Activated CD4-positive, alpha-beta T cell treated with anti-CD3 and anti-CD28 coated beads, Interleukin-2, amount 10 ng/mL, durations not matched to agents 24 days and 14 days (primary cell): ENCODE measurements around the gene OSM. TPM values are rescaled to one million over a fixed set of nuclear protein-coding genes. Genes with fewer than 3 reads are reported as not detected.

Experiments used
- DNase-seq: peaks from one replicate; pipeline ENCODE4 v3.0.0; 2022
- H3K27ac Mint-ChIP-seq: one replicate; pipeline ENCODE4 v1.8.0; 2022; ENCODE audit warnings: mild to moderate bottlenecking, mixed read lengths
- H3K27me3 Mint-ChIP-seq: one replicate; pipeline ENCODE4 v1.8.0; 2022; ENCODE audit warnings: mixed read lengths
- H3K36me3 Mint-ChIP-seq: one replicate; pipeline ENCODE4 v1.8.0; 2022; ENCODE audit warnings: low read depth, mild to moderate bottlenecking, mixed read lengths
- H3K4me1 Mint-ChIP-seq: one replicate; pipeline ENCODE4 v1.8.0; 2021; ENCODE audit warnings: mixed read lengths
- H3K4me3 Mint-ChIP-seq: one replicate; pipeline ENCODE4 v1.8.0; 2022; ENCODE audit warnings: mild to moderate bottlenecking, moderate library complexity, mixed read lengths
- H3K9me3 Mint-ChIP-seq: one replicate; pipeline ENCODE4 v1.8.0; 2021; ENCODE audit warnings: mixed read lengths
- intact Hi-C: fragments of 100-400 bp; cut with micrococcal nuclease; formaldehyde crosslinking; loops from one replicate; pipeline ENCODE4 v1.15.1; 2023
- total RNA-seq: library from RNA; stranded (reverse); gene quantifications from 2 replicates; pipeline ENCODE4 v1.2.3, GENCODE V29; 2022

Gene OSM
- total RNA-seq, 1 donor from 2014 or later = 62.8 TPM

DNA sequence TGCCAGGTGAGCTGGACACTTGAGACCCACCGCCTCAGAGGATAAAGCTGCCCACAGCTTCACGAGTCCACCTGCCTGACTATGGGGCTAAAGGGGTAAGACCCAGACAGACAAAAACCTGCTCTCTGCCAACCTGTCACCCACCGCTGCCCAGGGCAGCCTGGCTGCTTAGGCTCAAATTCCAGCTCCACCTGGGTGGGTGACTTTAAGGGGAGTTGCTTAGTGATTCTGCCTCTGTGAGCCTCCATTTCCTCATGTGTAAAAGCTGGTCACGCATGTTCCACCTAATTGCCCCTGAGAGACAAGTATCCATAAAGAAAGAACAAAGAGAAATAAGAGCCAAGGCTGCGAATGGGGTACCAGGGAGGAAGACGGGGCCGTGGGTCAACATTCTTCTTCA lies 26.4 kb upstream of the OSM start:
- no peak overlapping the region for H3K4me3 Mint-ChIP-seq
- H3K4me1 Mint-ChIP-seq = peaks cover 41% of the 10 kb centered on the region
- intact Hi-C loops = no loop called here
- DNase-seq = no peak
- H3K9me3 Mint-ChIP-seq = no peaks in the 10 kb centered on the region
- no peak overlapping the region for H3K27ac Mint-ChIP-seq
- peaks cover 29% of the 10 kb centered on the region for H3K36me3 Mint-ChIP-seq
- no peaks in the 10 kb centered on the region for H3K27me3 Mint-ChIP-seq

DNA sequence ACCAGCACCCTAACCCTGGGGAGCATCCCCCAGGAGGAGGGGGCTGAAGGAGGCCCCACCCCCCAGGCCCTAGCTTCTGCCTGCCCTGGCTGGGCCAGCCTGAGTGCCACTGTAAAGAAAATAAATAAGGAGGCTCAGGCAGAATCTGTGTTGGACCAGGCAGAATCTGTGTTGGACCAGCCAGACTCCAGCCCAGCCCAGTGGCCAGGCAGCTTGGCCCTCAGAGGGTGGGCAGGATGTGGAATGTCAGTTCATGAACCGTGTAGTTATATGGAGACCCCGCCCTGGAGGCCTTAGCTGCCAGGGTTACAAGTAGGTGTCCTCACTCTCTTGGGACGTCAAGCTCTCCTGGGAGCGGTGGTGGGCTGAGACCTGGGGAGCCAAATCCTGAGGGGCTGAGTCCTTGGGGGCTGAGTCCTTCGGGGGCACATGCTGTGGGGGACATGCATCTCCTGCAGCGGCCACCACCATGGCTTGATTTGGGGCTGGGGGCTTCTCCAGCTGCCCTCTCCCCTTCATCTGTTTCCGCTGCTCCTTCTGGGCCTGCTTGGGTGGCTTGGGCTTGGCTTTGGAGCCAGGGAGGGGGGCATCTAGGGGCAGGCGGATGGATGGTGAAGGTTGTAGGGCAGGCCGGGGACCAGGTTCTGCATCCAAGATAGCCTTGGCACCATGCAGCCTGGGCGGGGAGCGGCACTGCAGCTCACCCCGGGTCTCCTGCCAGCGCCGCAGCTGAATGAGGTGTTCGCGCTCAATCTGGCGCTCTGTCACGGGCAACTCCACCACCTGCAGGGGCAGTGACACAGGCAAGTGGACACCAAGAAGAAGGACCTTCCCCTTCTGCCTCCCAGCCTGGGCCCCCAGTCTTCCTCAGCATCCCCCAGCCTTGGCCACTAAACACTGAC lies 25.7 kb upstream of the OSM start:
- Mint-ChIP-seq H3K4me3 (no peak overlapping the region), H3K27me3 (no peaks in the 10 kb centered on the region), H3K27ac (no peak overlapping the region), H3K9me3 (no peaks in the 10 kb centered on the region), H3K36me3 (peaks cover 24% of the 10 kb centered on the region), H3K4me1 (peaks cover 42% of the 10 kb centered on the region)
- intact Hi-C loops = no loop called here
- DNase-seq = no peak

DNA sequence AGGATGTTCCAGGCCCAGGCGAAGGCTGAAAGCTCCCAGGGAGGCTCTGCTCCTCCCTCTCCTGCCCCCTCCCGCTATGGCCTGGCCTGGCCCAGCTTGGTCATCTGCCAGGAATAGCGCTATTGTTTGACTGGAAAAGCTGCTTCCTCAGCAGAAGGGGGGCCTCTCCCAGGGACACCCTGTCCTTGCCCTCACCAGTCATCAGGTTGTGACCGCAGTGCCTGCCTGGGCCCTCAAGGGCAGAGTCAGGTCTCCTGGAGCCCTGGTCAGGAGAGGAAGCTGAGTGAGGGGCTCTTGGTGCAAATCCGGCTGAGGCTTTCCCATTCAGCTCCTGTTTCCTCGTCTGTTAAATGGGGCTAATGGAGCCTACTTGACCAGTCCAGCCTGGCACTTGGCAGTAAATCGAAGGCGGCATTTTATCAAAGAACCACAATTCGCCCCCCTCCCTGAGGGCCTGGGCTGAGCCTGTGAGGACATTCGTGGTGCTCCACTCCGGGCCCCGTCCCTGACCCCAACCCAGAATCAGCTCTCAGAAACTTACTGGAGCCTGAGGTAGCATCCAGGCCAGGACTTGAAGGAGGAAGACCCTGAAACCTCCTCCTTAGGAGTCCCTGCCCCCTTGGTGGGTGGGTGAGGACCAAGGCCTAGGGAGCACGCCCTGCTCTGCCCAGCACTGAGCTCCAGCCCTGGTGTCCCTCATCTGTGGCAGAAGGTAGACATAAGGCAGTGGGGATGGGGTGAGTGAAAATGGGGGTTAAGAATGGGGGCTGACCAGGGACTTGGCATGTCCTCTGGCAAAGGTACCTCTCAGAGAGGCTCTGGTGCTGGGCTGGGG lies 24.6 kb upstream of the OSM start:
- DNase-seq = no peak
- H3K36me3 Mint-ChIP-seq = peaks cover 21% of the 10 kb centered on the region
- H3K27ac Mint-ChIP-seq = peak overlapping the region; percentile 72
- H3K9me3 Mint-ChIP-seq = no peaks in the 10 kb centered on the region
- intact Hi-C loops = no loop called here
- no peak overlapping the region for H3K4me3 Mint-ChIP-seq
- no peaks in the 10 kb centered on the region for H3K27me3 Mint-ChIP-seq
- H3K4me1 Mint-ChIP-seq = peaks cover 41% of the 10 kb centered on the region

DNA sequence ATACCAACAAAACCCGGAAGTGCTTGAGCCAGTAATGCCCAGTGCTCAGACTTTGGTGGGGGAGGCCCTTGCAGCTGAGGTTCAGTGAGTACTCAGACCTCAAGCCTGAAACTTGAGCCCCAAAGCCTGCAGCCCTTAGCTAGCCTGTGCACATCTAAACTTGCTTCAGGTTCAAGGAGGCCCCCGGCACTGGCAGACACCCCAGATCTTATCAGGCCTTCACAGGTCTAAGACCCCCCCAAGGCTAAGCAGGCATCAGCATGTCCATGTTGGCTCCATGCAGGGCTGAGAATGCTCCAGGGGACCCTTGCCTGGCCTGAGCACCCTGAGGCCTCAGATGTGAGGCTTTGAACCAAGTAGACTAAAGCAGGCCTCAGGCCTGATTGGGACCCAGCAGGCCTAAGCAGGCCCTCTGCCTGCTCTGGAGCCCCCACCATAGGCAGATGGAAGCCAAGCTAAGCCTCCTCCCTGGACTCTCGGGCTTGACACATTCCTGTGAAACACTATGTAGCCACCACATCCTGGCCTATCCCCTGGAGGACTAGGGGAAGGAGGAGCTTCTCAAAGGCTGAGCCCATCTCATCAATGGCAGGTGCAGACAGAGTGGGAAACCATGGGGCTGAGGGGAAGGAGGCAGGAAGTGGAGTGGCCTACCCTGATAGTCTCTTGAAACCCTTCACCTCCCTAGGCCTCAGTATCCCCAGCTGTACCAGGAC lies 23.8 kb upstream of the OSM start:
- DNase-seq = peak; percentile 75
- Mint-ChIP-seq H3K27ac (peak overlapping the region; percentile 72), H3K27me3 (no peaks in the 10 kb centered on the region), H3K36me3 (peaks cover 18% of the 10 kb centered on the region), H3K4me3 (peak overlapping the region; percentile 86), H3K9me3 (no peaks in the 10 kb centered on the region), H3K4me1 (peaks cover 37% of the 10 kb centered on the region)
- intact Hi-C loops = no loop called here

DNA sequence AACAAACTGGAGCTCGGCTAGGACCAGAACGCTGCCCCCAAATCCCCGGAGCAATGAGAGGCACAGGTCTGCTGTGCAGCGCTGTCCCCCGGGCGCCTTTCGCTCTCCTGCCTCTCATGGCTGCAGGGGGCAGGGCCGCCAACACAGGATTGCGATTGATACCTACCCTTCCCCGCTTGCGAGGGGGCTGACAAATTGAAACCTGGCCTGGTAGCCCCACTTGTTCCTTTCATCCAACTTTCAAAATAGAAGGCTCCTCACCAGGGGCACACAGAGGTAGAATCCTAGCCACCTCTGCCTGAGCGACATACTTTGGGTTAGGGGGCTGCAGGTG lies 23.3 kb upstream of the OSM start:
- H3K9me3 Mint-ChIP-seq = no peaks in the 10 kb centered on the region
- H3K27me3 Mint-ChIP-seq = no peaks in the 10 kb centered on the region
- DNase-seq = no peak
- peaks cover 41% of the 10 kb centered on the region for H3K4me1 Mint-ChIP-seq
- intact Hi-C loops = loop anchor here (1.0 kb wide), 5 partner anchors 16 to 101 kb away; partner anchors contain the start of genes OSM, SF3A1 and TBC1D10A
- H3K36me3 Mint-ChIP-seq = peaks cover 21% of the 10 kb centered on the region
- H3K4me3 Mint-ChIP-seq = peak overlapping the region; percentile 86
- H3K27ac Mint-ChIP-seq = peak overlapping the region; percentile 72

DNA sequence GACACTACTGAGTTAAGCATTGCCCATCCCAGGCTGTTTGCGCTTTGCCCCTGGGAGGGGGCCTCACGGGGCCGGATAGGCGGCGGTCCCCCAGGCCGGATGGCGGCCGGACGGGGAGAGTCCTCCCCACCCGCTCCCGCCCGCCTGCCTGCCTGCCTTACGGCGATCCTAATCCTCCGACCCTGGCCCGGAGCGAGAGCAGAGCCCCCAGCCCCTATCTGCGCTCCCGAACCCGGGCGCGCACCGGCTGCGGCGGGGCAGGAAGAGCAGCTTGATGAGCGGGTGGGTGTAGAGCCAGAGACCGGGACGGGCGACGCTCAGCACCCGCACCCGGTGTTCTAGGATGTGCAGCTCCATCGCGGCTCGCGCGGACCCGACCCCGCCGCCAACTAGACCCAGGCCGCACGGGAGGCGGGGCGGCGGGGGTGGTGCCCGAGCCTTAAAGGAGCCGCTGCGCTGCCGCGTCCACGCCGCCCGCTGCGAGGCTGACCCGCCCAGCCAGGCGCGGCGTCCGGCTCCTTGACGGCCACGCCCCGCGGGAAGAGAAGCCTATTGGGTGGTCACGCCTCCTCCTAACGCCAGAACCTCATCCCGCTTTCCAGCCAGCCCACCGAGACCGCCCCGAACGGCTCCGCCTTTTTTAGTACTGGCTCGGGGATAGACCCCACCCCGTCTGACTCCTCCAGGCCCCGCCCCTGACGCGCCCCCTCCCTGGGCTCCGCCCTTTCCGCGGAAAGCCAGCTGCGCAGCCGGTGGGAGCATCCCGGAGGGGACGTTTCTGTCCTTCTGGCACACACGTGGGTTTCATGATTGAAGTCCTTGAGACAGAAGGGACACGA lies 22.7 kb upstream of the OSM start, which contains the start of gene CASTOR1:
TSS of gene CASTOR1 (minus strand) at position 365 of the 839 bp plus-strand sequence. CDS start at position 357, 8 bp downstream.
- peaks cover 23% of the 10 kb centered on the region for H3K36me3 Mint-ChIP-seq
- DNase-seq = peak; percentile 98
- no peaks in the 10 kb centered on the region for H3K27me3 Mint-ChIP-seq
- H3K9me3 Mint-ChIP-seq = no peaks in the 10 kb centered on the region
- intact Hi-C loops = loop anchor here (1.0 kb wide), 5 partner anchors 17 to 102 kb away; partner anchors contain the start of genes OSM, SF3A1 and TBC1D10A
- H3K4me3 Mint-ChIP-seq = peak within 1 kb of the TSS; percentile 86
- peak within 1 kb of the TSS; percentile 83 for H3K27ac Mint-ChIP-seq
- H3K4me1 Mint-ChIP-seq = peaks cover 47% of the 10 kb centered on the region

DNA sequence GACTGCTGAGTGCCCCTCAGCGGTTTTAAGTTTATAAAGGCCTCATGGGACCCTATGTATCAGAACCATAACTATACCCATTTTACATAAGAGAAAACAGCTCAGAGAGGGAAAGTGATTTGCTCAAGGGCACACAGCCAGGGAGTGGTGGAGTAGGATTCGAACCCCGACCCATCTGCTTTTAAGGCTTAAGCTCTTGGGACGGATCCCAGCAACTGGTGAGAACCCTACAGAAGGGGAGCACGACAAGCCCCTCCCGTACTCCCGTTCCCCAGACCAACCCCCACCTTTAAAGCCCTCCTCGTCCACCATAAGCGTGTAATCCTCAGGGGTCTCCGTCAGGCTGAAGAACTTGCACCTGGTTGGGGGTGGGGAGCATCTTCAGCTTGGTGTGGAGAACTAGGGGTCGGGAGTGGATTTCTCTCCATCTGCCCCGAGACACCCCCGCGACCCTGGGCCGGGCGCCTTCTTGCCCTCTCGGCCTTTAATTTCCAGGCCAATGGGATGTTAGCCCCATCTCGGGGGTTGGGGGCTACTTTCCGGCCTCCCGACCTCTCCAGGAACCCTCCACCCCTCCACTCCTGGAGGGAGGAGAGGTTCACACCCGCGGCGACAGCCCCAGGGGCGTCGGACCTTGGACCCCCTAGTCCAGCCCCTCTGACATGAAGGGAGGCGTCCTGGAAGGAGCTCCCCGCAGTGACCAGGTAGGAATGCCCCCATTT lies 21.9 kb upstream of the OSM start:
- Mint-ChIP-seq H3K27ac (peak overlapping the region; percentile 83), H3K27me3 (no peaks in the 10 kb centered on the region), H3K4me3 (peak overlapping the region; percentile 86), H3K4me1 (peaks cover 50% of the 10 kb centered on the region), H3K36me3 (peaks cover 16% of the 10 kb centered on the region), H3K9me3 (no peaks in the 10 kb centered on the region)
- intact Hi-C loops = loop anchor here (1.0 kb wide), 7 partner anchors 18 to 197 kb away; partner anchors contain the start of genes OSM, SF3A1 and TBC1D10A
- no peak for DNase-seq

DNA sequence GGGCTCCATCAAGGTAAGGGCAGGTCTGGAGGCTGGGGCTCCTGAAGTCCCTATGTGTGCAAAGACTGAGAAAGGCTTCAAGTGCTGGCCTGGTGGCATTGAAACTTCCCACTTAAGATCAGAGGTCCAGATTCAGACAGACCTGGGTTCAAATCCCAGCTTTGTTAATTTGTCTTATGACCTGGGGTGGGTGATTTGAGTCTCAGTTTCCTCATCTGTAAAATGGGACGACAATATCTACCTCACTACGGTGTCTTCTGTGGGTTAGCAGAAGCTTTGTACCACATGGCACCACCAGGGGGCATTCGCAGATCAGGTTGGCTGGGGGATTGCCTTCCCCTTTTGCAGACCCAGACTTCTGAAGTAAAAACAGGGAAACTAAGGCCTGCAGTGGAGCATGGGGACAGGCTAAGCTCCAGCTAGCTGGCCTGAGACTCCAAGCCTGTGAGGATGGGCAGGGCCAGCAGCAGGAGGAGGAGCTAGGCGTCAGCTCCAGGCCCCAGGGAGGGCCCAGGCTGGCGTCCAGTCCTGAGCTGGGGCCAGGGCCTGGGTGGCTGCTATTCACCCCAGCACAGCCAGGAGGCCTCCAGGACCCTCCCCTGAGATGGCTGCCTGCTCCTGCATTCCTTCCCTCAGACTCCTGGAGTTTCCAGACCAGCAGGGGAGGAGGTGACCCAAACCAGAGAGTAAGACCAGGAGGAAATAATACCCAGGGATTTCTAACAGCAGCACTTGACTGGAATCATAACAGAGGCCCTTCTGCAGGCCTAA lies 21.2 kb upstream of the OSM start:
- intact Hi-C loops = loop anchor here (1.0 kb wide), 6 partner anchors 25 to 197 kb away; partner anchors contain the start of gene RNF215
- Mint-ChIP-seq H3K9me3 (no peaks in the 10 kb centered on the region), H3K4me1 (peaks cover 55% of the 10 kb centered on the region), H3K27me3 (no peaks in the 10 kb centered on the region), H3K27ac (peak overlapping the region; percentile 83), H3K36me3 (peaks cover 11% of the 10 kb centered on the region), H3K4me3 (peak overlapping the region; percentile 86)
- peak; percentile 96 for DNase-seq

DNA sequence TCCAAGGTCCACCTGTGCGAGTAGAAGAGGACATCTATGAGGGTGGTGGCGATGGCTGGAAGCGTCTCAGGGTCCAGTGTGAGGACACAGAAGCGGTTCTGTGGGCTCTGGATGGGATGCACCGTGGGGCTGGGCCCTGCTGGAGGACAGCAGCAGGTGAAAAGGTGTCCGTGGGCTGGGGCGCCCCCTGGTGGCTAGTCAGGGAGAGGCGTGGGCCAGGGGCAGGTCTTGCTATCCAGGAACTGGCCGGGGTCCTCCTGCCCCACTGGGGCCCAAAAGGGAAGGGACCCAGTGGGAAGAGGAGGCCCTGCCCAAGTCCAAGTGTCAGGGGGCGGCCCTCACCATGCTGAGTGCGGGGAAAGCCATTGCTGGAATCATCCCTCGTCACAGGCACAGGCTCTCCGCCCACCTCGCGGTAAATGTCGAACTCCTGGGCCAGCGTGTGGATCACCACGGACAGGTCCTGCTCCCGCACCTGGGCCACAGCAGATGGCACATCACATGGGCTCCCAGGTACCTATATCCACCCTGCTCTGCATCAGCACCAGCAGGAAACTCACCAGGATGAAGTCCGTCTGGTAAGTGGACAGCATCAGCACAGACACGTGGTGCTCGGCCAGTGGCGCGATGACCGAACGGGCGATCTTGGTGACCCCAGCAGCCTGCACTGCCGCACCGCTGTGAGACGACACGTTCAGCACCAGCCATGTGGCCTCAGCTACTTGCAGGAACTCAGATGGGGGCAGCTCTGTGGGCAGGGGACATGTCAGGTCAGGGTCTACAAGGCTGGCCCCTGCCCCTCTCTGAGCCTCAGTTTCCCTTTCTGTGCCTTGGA lies 20.4 kb upstream of the OSM start:
- intact Hi-C loops = loop anchor here (1.0 kb wide), 4 partner anchors 24 to 179 kb away; partner anchors contain the start of gene RNF215
- peak; percentile 96 for DNase-seq
- Mint-ChIP-seq H3K36me3 (peaks cover 11% of the 10 kb centered on the region), H3K27me3 (no peaks in the 10 kb centered on the region), H3K4me3 (no peak overlapping the region), H3K27ac (peak overlapping the region; percentile 79), H3K9me3 (no peaks in the 10 kb centered on the region), H3K4me1 (peaks cover 62% of the 10 kb centered on the region)

DNA sequence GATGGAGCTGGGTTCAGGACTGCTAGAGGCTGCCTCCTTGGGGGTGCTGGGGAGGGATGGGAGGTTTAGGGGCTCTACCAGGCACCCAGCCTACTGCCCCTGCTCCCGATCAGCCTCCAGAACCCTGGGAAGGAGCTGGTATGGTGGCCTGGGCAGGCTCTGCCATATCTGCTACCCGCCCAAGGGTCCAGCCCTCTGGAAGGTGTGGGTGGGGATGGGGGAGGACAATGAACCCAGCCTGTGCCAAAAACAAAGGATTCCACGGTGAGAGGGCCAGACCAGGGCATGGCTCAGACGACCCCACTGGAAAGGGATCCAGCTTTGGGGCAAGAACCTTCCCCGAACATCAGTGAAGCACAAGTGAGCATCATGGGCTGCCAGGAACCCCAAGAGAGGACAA lies 19.7 kb upstream of the OSM start:
- H3K9me3 Mint-ChIP-seq = no peaks in the 10 kb centered on the region
- peaks cover 59% of the 10 kb centered on the region for H3K4me1 Mint-ChIP-seq
- H3K36me3 Mint-ChIP-seq = peaks cover 9% of the 10 kb centered on the region
- no peaks in the 10 kb centered on the region for H3K27me3 Mint-ChIP-seq
- peak overlapping the region; percentile 79 for H3K27ac Mint-ChIP-seq
- no peak overlapping the region for H3K4me3 Mint-ChIP-seq
- DNase-seq = no peak
- intact Hi-C loops = no loop called here

DNA sequence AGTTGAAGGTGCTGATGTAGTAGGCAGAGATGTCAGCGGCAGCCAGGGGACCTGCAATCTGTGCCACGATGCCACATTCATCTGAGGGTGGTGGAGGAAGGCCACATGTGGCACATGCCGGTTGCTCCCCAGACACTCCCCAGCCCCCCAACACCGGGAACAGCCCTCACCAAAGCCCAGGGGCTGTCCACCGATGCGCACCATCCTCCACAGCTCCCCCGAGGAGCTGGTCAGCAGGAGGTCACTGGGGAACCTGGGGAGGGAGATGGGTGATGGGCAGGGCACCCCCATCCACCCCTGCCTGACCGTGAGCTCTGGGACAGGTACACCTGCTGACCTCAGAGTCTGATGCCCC lies 19.2 kb upstream of the OSM start:
- intact Hi-C loops = no loop called here
- Mint-ChIP-seq H3K36me3 (peaks cover 9% of the 10 kb centered on the region), H3K27ac (no peak overlapping the region), H3K4me3 (no peak overlapping the region), H3K9me3 (no peaks in the 10 kb centered on the region), H3K4me1 (peaks cover 54% of the 10 kb centered on the region), H3K27me3 (no peaks in the 10 kb centered on the region)
- no peak for DNase-seq
